Measurements from ENCODE around the gene SNAI3. TPM values are rescaled to one million over a fixed set of nuclear protein-coding genes. Genes with fewer than 3 reads are reported as not detected.
A peak's percentile ranks its signal among the peaks of the same experiment; 100 is the strongest.

SNAI3 gene
- total RNA-seq, 1 experiment from 2014 or later: 0.54 TPM

DNA sequence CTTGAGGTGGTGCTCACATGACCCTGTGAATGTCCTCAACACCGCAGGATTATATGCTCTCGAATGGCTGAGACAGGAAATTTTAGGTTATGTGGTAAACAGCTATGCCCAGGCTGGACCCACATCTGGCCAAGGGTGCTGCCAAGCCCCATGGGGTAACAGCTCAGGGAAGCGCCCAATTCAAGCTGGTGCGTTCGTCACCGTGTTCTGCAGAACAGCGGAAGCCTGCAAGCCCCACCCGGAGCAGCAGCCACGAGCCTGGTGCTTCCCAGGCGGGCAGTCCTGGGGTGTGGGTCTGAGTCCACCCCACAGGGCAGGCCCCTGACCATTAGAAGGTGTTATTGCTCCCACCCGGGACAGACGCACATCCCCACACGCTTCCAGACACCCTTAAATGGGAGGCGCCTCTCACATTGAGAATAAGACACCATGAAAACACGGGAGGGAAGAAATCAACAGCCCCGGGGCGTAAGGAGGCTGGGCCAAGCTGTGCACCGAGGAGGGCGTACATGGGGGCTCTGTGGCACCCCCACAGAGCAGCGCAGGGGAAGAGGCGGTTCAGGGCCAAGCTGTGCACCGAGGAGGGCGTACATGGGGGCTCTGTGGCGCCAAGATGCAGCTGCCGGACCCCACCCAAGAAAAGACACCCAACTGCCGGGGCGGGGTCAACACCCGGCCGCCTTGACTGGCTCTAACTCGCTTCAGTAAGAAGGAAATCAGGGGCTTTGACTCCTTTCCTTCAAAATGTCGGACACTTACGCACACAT, 32.5 kb downstream of the SNAI3 start:
- TF ChIP-seq, protein P1, sequence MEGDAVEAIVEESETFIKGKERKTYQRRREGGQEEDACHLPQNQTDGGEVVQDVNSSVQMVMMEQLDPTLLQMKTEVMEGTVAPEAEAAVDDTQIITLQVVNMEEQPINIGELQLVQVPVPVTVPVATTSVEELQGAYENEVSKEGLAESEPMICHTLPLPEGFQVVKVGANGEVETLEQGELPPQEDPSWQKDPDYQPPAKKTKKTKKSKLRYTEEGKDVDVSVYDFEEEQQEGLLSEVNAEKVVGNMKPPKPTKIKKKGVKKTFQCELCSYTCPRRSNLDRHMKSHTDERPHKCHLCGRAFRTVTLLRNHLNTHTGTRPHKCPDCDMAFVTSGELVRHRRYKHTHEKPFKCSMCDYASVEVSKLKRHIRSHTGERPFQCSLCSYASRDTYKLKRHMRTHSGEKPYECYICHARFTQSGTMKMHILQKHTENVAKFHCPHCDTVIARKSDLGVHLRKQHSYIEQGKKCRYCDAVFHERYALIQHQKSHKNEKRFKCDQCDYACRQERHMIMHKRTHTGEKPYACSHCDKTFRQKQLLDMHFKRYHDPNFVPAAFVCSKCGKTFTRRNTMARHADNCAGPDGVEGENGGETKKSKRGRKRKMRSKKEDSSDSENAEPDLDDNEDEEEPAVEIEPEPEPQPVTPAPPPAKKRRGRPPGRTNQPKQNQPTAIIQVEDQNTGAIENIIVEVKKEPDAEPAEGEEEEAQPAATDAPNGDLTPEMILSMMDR (IDR thresholded peaks at IDR 0.05; ENCODE audit: unreplicated experiment): no peak
- no peaks in the 10 kb centered on the region for H3K27me3 Mint-ChIP-seq (ENCODE audit: unreplicated experiment)
- intact Hi-C loops (cut with micrococcal nuclease; ENCODE audit: unreplicated experiment): no loop called here
- no TSS peak for BruUV-seq (replicated peaks)
- no peaks in the 10 kb centered on the region for H3K9me3 Mint-ChIP-seq (ENCODE audit: low read depth, unreplicated experiment)
- H3K36me3 Mint-ChIP-seq (ENCODE audit: insufficient read depth, unreplicated experiment): peaks cover 95% of the 10 kb centered on the region
- no peak overlapping the region for H3K4me3 Mint-ChIP-seq (ENCODE audit: low read depth, unreplicated experiment)
- DNase-seq: no peak
- CTCF ChIA-PET: no interaction called here
- no peak overlapping the region for H3K27ac Mint-ChIP-seq (ENCODE audit: unreplicated experiment)
- peaks cover 25% of the 10 kb centered on the region for H3K4me1 Mint-ChIP-seq (ENCODE audit: low read depth, unreplicated experiment)

DNA sequence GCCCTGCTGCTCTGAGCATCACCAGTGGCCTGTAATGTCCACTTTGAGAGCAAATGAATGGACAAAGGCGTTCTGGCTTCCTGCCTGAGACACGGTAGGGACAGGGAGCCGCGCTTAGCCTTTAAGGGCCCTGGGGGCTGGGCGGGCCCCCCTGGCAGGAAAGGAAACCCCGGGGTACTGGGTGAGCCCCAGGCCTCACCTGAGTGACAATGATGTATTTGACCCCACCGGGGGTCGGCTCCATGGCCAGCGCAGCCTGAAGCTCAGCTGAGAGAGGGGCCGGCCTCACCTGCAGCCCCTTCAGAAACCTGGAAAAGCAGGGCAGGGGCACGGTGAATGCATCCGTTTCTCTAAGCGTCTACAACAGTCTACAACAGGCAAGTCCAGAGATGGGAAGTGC, 33.2 kb downstream of the SNAI3 start:
- TF ChIP-seq, protein P1 (IDR thresholded peaks at IDR 0.05; ENCODE audit: unreplicated experiment): no peak
- no peaks in the 10 kb centered on the region for H3K27me3 Mint-ChIP-seq (ENCODE audit: unreplicated experiment)
- no peak overlapping the region for H3K27ac Mint-ChIP-seq (ENCODE audit: unreplicated experiment)
- intact Hi-C loops (cut with micrococcal nuclease; ENCODE audit: unreplicated experiment): no loop called here
- peaks cover 98% of the 10 kb centered on the region for H3K36me3 Mint-ChIP-seq (ENCODE audit: insufficient read depth, unreplicated experiment)
- CTCF ChIA-PET: no interaction called here
- H3K9me3 Mint-ChIP-seq (ENCODE audit: low read depth, unreplicated experiment): no peaks in the 10 kb centered on the region
- H3K4me3 Mint-ChIP-seq (ENCODE audit: low read depth, unreplicated experiment): no peak overlapping the region
- BruUV-seq (replicated peaks): no TSS peak
- DNase-seq: no peak
- peaks cover 25% of the 10 kb centered on the region for H3K4me1 Mint-ChIP-seq (ENCODE audit: low read depth, unreplicated experiment)

DNA sequence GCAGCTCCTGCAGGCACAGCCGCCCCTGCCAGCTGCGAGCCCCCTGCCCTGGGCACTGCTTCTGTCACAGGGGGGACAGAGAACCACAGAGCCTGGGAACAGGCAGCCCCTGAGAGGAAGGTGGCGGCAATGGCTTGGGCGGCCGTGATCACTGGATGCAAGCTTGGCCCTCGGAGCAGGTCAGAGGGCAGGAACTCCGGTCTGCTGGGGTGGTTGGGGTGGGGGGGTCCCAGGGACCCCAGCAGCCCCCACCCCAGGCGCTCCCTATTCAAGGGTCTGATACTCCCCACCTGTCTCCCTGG, 33.6 kb downstream of the SNAI3 start:
- BruUV-seq (replicated peaks): no TSS peak
- no peak for DNase-seq
- Mint-ChIP-seq H3K27ac (ENCODE audit: unreplicated experiment) (no peak overlapping the region), H3K4me1 (ENCODE audit: low read depth, unreplicated experiment) (peaks cover 25% of the 10 kb centered on the region), H3K9me3 (ENCODE audit: low read depth, unreplicated experiment) (no peaks in the 10 kb centered on the region), H3K4me3 (ENCODE audit: low read depth, unreplicated experiment) (no peak overlapping the region), H3K36me3 (ENCODE audit: insufficient read depth, unreplicated experiment) (peaks cover 98% of the 10 kb centered on the region), H3K27me3 (ENCODE audit: unreplicated experiment) (no peaks in the 10 kb centered on the region)
- CTCF ChIA-PET: no interaction called here
- intact Hi-C loops (cut with micrococcal nuclease; ENCODE audit: unreplicated experiment): no loop called here
- TF ChIP-seq, protein P1 (IDR thresholded peaks at IDR 0.05; ENCODE audit: unreplicated experiment): no peak

DNA sequence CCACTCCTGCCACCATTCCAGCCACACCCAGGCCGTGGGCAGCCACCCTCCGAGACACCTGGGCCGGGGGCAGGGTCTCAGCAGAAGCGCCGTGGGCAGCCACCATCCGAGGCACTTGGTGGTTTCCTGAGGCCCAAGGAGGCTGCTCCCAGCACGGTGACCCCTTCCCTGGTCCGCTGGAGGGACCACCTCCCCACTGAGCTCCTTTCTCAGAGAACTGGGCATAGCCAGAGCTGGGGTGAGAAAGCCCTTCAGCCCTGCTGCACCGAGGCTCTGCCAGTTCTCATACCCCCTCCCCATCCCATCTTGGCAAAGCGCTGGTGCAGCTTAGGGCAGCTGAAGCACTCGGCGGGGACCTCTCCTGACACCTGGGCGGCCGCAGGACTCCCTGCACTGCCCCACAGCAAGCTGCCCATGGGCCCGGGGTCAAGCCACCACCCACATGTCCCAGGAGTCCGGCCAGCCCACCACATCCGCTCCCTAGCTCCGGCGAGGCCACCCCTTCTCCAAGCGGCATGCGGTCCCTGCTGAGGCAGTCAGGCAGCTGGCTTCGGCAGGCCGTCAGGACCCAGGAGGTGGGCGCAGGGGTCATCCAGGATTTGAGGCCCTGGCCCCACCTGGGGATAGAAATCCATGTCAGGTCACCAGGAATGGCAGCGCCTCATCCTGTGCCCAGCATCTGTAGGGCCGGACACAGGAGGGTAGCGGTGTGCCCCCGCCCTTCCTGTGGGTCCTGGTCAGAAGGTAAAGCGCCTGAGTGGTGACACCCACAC, 34.1 kb downstream of the SNAI3 start:
- H3K27me3 Mint-ChIP-seq (ENCODE audit: unreplicated experiment): no peaks in the 10 kb centered on the region
- no peak for DNase-seq
- no peaks in the 10 kb centered on the region for H3K9me3 Mint-ChIP-seq (ENCODE audit: low read depth, unreplicated experiment)
- peaks cover 25% of the 10 kb centered on the region for H3K4me1 Mint-ChIP-seq (ENCODE audit: low read depth, unreplicated experiment)
- no peak overlapping the region for H3K27ac Mint-ChIP-seq (ENCODE audit: unreplicated experiment)
- TF ChIP-seq, protein P1 (IDR thresholded peaks at IDR 0.05; ENCODE audit: unreplicated experiment): no peak
- peak overlapping the region; percentile 91 for H3K4me3 Mint-ChIP-seq (ENCODE audit: low read depth, unreplicated experiment)
- intact Hi-C loops (cut with micrococcal nuclease; ENCODE audit: unreplicated experiment): no loop called here
- CTCF ChIA-PET: interaction anchor here (0.6 kb wide), 1 partner anchor 67 kb away, joined by 3 read pairs; no protein-coding TSS in a partner anchor
- no TSS peak for BruUV-seq (replicated peaks)
- H3K36me3 Mint-ChIP-seq (ENCODE audit: insufficient read depth, unreplicated experiment): peaks cover 98% of the 10 kb centered on the region
